ENCODE results near the gene HIP1R. TPM values are rescaled to one million over a fixed set of nuclear protein-coding genes. Genes with fewer than 3 reads are reported as not detected.
"Not testable (repeated sequence)": the region's sequence is repeated elsewhere in the genome, so short reads cannot be mapped to it uniquely, and the experiment has no call there.

HIP1R gene
- total RNA-seq, 1 donor from 2014 or later, result 28.2 TPM

- Histone ChIP-seq H3K4me3 (no peak overlapping the region), H3K9me3 (no peaks in the 10 kb centered on the region), H3K4me1 (peaks cover 45% of the 10 kb centered on the region), H3K36me3 (no peaks in the 10 kb centered on the region), H3K27me3 (ENCODE audit: low read depth) (no peaks in the 10 kb centered on the region), H3K27ac (peak overlapping the region; percentile 94)
- intact Hi-C loops (cut with DNase I), result no loop called here
- no peak for TF ChIP-seq CTCF (IDR thresholded peaks at IDR 0.05)
- DNase-seq, result no peak
- ATAC-seq, result no peak
Observed at GRCh38 chr12:122896662-122897061, 61.4 kb downstream of the HIP1R start.

GRCh38 chr12:122899887-122900286, 64.6 kb downstream of the HIP1R start:
- Histone ChIP-seq H3K4me1 (peaks cover 13% of the 10 kb centered on the region), H3K27ac (no peak overlapping the region), H3K36me3 (no peaks in the 10 kb centered on the region), H3K9me3 (no peaks in the 10 kb centered on the region), H3K27me3 (ENCODE audit: low read depth) (no peaks in the 10 kb centered on the region), H3K4me3 (no peak overlapping the region)
- intact Hi-C loops (cut with DNase I), result no loop called here
- no peak for TF ChIP-seq CTCF (IDR thresholded peaks at IDR 0.05)
- ATAC-seq (no peak), DNase-seq (no peak)

- intact Hi-C loops (cut with DNase I), result no loop called here
- H3K4me3 ChIP-seq, result no peak overlapping the region
- no peak for TF ChIP-seq CTCF (IDR thresholded peaks at IDR 0.05)
- no peaks in the 10 kb centered on the region for H3K27me3 ChIP-seq (ENCODE audit: low read depth)
- no peak for ATAC-seq
- H3K9me3 ChIP-seq, result no peaks in the 10 kb centered on the region
- H3K4me1 ChIP-seq, result peaks cover 12% of the 10 kb centered on the region
- no peak overlapping the region for H3K27ac ChIP-seq
- H3K36me3 ChIP-seq, result no peaks in the 10 kb centered on the region
- DNase-seq, result no peak
Observed at GRCh38 chr12:122902854-122903692, 67.8 kb downstream of the HIP1R start.

GRCh38 chr12:122903693-122904034, 68.4 kb downstream of the HIP1R start:
- Histone ChIP-seq H3K4me1 (peaks cover 9% of the 10 kb centered on the region), H3K27me3 (ENCODE audit: low read depth) (no peaks in the 10 kb centered on the region), H3K27ac (no peak overlapping the region), H3K9me3 (no peaks in the 10 kb centered on the region), H3K4me3 (no peak overlapping the region), H3K36me3 (no peaks in the 10 kb centered on the region)
- intact Hi-C loops (cut with DNase I), result no loop called here
- no peak for ATAC-seq
- DNase-seq, result no peak
- TF ChIP-seq CTCF (IDR thresholded peaks at IDR 0.05), result no peak

- DNase-seq; H3K36me3 ChIP-seq; H3K4me1 ChIP-seq; ATAC-seq; intact Hi-C loops (cut with DNase I); H3K27ac ChIP-seq; H3K27me3 ChIP-seq (ENCODE audit: low read depth); H3K9me3 ChIP-seq; H3K4me3 ChIP-seq: not testable (repeated sequence)
Observed at GRCh38 chr12:122905258-122905657, 70.0 kb downstream of the HIP1R start.

- Histone ChIP-seq H3K9me3 (no peaks in the 10 kb centered on the region), H3K27ac (no peak overlapping the region), H3K36me3 (no peaks in the 10 kb centered on the region), H3K4me1 (no peaks in the 10 kb centered on the region), H3K27me3 (ENCODE audit: low read depth) (no peaks in the 10 kb centered on the region), H3K4me3 (no peak overlapping the region)
- TF ChIP-seq CTCF (IDR thresholded peaks at IDR 0.05), result no peak
- ATAC-seq, result no peak
- no peak for DNase-seq
- intact Hi-C loops (cut with DNase I), result no loop called here
Observed at GRCh38 chr12:122908915-122909314, 73.7 kb downstream of the HIP1R start.

Data from lower lobe of right lung (tissue), 2 donors.